GM12891 (cell line): Measurements from ENCODE around the gene LRIF1.

Source experiments
- DNase-seq: peaks from one replicate; pipeline ENCODE4 v3.0.0; 2011; ENCODE audit warnings: low spot score; ENCODE audit not compliant: insufficient read length
- FAIRE-seq: peaks from 2 replicates; lab custom pipeline; 2011; peaks lifted over from hg19 to GRCh38; lab: Jason Lieb, UNC
- PAX5 ChIP-seq: IDR thresholded peaks from 2 replicates; pipeline ENCODE4 v1.6.1; 2011; ENCODE audit warnings: low read length, moderate library complexity, mild to moderate bottlenecking; ENCODE audit not compliant: insufficient read depth, severe bottlenecking
- POLR2A ChIP-seq: IDR thresholded peaks from 2 replicates; pipeline ENCODE4 v1.6.1; 2011; ENCODE audit warnings: low read depth, low read length, control low read depth
- POLR2AphosphoS5 ChIP-seq: IDR thresholded peaks from 2 replicates; pipeline ENCODE4 v1.6.1; 2011; ENCODE audit warnings: low read depth, low read length, control low read depth
- POU2F2 ChIP-seq: IDR thresholded peaks from 2 replicates; pipeline ENCODE4 v1.6.1; 2011; ENCODE audit warnings: low read depth, mild to moderate bottlenecking, control low read depth, low read length, moderate library complexity
- SPI1 ChIP-seq: IDR thresholded peaks from 2 replicates; pipeline ENCODE4 v1.6.1; 2011; ENCODE audit warnings: low read depth, low read length, control low read depth
- TAF1 ChIP-seq: IDR thresholded peaks from 2 replicates; pipeline ENCODE4 v1.6.1; 2011; ENCODE audit warnings: low read depth, low read length, control low read depth

LRIF1 gene

DNA sequence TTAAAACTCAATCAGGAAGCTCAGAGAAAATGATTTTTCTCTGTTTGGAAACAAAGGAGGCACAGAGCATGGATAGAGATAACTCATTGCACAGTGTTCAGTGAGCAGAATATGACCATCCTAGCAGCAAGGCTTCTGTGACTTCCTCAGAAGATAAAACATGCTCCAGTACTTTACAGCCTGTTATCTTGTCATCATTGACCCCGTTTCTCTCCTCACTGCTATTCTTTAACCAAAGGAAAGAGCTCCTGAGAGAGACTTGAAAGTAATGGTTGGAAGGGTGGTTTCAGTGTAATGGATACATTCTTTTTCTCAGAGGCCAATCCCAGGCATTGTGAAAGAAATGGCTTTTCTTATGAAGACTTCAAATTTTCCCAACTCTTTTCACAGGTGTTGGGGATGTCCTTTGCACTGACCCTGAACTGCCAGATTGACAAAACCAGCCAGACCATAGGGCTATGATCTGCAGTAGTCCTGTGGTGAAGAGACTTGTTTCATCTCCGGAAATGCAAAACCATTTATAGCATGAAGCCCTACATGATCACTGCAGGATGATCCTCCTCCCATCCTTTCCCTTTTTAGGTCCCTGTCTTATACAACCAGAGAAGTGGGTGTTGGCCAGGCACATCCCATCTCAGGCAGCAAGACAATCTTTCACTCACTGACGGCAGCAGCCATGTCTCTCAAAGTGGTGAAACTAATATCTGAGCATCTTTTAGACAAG lies 64.8 kb downstream of the LRIF1 start:
- TF ChIP-seq POLR2AphosphoS5 (no peak), TAF1 (no peak), SPI1 (no peak), PAX5 (no peak), POLR2A (no peak), POU2F2 (no peak)
- FAIRE-seq (peak; percentile 76), DNase-seq (no peak)

DNA sequence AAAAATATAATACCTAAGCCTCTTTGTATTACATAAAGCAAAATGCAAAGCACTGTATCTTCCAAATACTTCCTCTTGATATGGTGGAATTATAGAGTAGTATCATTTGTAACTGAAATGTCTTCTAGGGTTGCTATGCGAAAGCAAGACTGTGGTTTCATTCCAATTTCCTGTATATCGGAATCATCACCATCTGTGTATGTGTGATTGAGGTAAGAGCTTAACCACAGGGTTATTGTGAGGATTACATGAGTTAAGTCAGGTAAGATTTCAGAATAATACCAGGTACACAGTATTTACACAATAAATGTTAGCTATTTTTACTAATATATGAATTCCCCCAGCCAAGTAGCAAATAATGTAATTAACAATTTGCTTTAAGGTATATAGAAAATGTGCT lies 66.0 kb downstream of the LRIF1 start:
- DNase-seq (no peak), FAIRE-seq (no peak)
- no peak for TF ChIP-seq POLR2A
- no peak for TF ChIP-seq POU2F2
- no peak for TF ChIP-seq PAX5
